WTC11 (cell line): ENCODE results near the gene AGA.

Experiments used
- ATF3 ChIP-seq: sonication (generic); formaldehyde crosslinking; conservative IDR thresholded peaks from 2 replicates; pipeline ENCODE4 v1.8.1; 2022; ENCODE audit warnings: mild to moderate bottlenecking, missing genetic modification reagents
- CTCF ChIP-seq: fragments of 200-600 bp; IDR thresholded peaks from 2 replicates; pipeline ENCODE4 v1.8.0; 2022; ENCODE audit warnings: antibody characterized with exemption
- JUN ChIP-seq: sonication (generic); formaldehyde crosslinking; IDR thresholded peaks from 2 replicates; pipeline ENCODE4 v1.8.0; 2023; ENCODE audit warnings: mild to moderate bottlenecking, missing genetic modification reagents
- NR1H2 ChIP-seq: sonication (generic); formaldehyde crosslinking; IDR thresholded peaks from 2 replicates; pipeline ENCODE4 v1.9.0; 2021; ENCODE audit warnings: mild to moderate bottlenecking, moderate library complexity, missing genetic modification reagents
- NR2C2 ChIP-seq: sonication (generic); formaldehyde crosslinking; IDR thresholded peaks from 2 replicates; pipeline ENCODE4 v1.8.0; 2022; ENCODE audit warnings: mild to moderate bottlenecking, missing genetic modification reagents
- SP1 ChIP-seq: sonication (generic); formaldehyde crosslinking; conservative IDR thresholded peaks from 2 replicates; pipeline ENCODE4 v1.8.1; 2022; ENCODE audit warnings: missing genetic modification reagents
- ZNF219 ChIP-seq: sonication (generic); formaldehyde crosslinking; IDR thresholded peaks from 2 replicates; pipeline ENCODE4 v1.8.0; 2023; ENCODE audit warnings: missing genetic modification reagents, mild to moderate bottlenecking, borderline replicate concordance

GRCh38 chr4:177404986-177405385 is 37.3 kb downstream of the AGA start:
- TF ChIP-seq ZNF219 (no peak), CTCF (no peak), JUN (CRISPR knock-in tag) (no peak), ATF3 (no peak), NR2C2 (CRISPR knock-in tag) (no peak), SP1 (CRISPR knock-in tag) (no peak), NR1H2 (no peak)
